Measurements from ENCODE around the gene PRCC. TPM values are rescaled to one million over a fixed set of nuclear protein-coding genes. Genes with fewer than 3 reads are reported as not detected.

Gene PRCC
- total and polyA plus RNA-seq, 2 of the 13 experiments (the other 11 are each of a cell fraction or from before 2014, with no cell fraction given), result 24.2 to 40.5 TPM

DNA sequence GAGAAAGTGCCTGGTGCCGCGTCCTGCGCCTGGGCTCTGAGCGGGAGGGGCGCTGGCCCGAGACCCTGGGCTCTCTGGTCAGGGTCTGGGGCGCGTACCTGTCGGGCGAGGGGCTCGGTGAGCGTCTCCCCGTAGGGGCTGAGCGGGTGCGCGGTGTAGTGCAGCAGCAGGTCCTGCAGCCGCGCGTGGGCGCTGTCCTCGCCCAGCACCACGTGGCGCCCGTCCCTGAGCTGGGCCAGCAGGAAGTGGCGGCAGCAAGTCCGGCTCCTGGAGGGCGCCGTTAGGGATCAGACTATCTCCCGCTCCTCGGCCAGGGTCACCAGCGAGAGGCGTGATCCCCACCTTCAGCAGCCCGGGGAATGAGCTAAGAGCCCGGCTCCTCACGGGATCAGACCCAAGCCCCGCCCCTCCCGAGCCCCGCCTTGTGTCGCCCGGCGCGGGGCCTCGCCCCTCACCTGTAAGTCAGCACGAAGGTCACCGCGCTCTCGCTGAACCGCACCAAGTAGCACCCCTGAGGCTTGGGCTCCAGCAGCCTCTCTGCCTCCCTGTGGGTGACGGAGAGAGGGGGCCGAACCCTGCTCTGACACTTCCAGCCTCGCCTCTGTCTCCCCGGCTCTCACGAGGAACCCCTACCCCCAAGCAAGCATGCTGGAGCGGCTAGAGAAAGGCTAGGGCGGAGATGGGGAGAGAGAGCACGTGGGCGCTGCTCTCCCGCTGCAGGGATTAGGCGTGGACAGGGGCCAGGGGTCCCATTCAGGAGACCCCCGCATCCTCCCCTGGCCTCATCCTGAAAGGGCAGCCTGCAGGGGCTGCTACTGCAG lies 46.6 kb downstream of the PRCC start (continued):
- no peak for TF ChIP-seq ZNF207 (IDR thresholded peaks at IDR 0.05; ENCODE audit: borderline replicate concordance)
- TF ChIP-seq ZNF33B (CRISPR knock-in tag; IDR thresholded peaks at IDR 0.05), result peak; percentile 54; the same call in 1 of the 2 replicates
- no peak for TF ChIP-seq ZFP1 (CRISPR knock-in tag; IDR thresholded peaks at IDR 0.05)
- TF ChIP-seq ELF3 (CRISPR knock-in tag; IDR thresholded peaks at IDR 0.05), result peak; percentile 85
- TF ChIP-seq KDM2A (CRISPR knock-in tag; IDR thresholded peaks at IDR 0.05; ENCODE audit: borderline replicate concordance, low read depth), result peak; percentile 75
- TF ChIP-seq, protein P1, sequence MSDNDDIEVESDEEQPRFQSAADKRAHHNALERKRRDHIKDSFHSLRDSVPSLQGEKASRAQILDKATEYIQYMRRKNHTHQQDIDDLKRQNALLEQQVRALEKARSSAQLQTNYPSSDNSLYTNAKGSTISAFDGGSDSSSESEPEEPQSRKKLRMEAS (IDR thresholded peaks at IDR 0.05), result peak; percentile 100
- no peak for TF ChIP-seq NFIB (CRISPR knock-in tag; IDR thresholded peaks at IDR 0.05; ENCODE audit: borderline replicate concordance)
- TF ChIP-seq SP2 (CRISPR knock-in tag; IDR thresholded peaks at IDR 0.05), result no peak
- TF ChIP-seq ZNF24 (IDR thresholded peaks at IDR 0.05), result no peak
- no peak for TF ChIP-seq GTF2F1 (IDR thresholded peaks at IDR 0.05; ENCODE audit: low read length)
- peak; percentile 24 for TF ChIP-seq ASH2L (IDR thresholded peaks at IDR 0.05; ENCODE audit: insufficient read length, low read depth, low read length)
- no peak for TF ChIP-seq CBX2 (IDR thresholded peaks at IDR 0.05; ENCODE audit: low read depth, low read length)
- peak; percentile 93; the same call in 1 of the 2 replicates for TF ChIP-seq CBX2 (CRISPR knock-in tag; IDR thresholded peaks at IDR 0.05; ENCODE audit: low read depth)
- TF ChIP-seq, protein P2, sequence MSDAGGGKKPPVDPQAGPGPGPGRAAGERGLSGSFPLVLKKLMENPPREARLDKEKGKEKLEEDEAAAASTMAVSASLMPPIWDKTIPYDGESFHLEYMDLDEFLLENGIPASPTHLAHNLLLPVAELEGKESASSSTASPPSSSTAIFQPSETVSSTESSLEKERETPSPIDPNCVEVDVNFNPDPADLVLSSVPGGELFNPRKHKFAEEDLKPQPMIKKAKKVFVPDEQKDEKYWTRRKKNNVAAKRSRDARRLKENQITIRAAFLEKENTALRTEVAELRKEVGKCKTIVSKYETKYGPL (CRISPR knock-in tag; IDR thresholded peaks at IDR 0.05), result no peak
- TF ChIP-seq ZNF292 (CRISPR knock-in tag; IDR thresholded peaks at IDR 0.05; ENCODE audit: borderline replicate concordance, low read depth), result 0 out of 2 replicates have a peak, but pooled peaks have one; percentile 54
- TF ChIP-seq NFRKB (IDR thresholded peaks at IDR 0.05), result no peak
- TF ChIP-seq ZNF567 (CRISPR knock-in tag; IDR thresholded peaks at IDR 0.05; ENCODE audit: borderline replicate concordance), result no peak
- TF ChIP-seq, protein P3, sequence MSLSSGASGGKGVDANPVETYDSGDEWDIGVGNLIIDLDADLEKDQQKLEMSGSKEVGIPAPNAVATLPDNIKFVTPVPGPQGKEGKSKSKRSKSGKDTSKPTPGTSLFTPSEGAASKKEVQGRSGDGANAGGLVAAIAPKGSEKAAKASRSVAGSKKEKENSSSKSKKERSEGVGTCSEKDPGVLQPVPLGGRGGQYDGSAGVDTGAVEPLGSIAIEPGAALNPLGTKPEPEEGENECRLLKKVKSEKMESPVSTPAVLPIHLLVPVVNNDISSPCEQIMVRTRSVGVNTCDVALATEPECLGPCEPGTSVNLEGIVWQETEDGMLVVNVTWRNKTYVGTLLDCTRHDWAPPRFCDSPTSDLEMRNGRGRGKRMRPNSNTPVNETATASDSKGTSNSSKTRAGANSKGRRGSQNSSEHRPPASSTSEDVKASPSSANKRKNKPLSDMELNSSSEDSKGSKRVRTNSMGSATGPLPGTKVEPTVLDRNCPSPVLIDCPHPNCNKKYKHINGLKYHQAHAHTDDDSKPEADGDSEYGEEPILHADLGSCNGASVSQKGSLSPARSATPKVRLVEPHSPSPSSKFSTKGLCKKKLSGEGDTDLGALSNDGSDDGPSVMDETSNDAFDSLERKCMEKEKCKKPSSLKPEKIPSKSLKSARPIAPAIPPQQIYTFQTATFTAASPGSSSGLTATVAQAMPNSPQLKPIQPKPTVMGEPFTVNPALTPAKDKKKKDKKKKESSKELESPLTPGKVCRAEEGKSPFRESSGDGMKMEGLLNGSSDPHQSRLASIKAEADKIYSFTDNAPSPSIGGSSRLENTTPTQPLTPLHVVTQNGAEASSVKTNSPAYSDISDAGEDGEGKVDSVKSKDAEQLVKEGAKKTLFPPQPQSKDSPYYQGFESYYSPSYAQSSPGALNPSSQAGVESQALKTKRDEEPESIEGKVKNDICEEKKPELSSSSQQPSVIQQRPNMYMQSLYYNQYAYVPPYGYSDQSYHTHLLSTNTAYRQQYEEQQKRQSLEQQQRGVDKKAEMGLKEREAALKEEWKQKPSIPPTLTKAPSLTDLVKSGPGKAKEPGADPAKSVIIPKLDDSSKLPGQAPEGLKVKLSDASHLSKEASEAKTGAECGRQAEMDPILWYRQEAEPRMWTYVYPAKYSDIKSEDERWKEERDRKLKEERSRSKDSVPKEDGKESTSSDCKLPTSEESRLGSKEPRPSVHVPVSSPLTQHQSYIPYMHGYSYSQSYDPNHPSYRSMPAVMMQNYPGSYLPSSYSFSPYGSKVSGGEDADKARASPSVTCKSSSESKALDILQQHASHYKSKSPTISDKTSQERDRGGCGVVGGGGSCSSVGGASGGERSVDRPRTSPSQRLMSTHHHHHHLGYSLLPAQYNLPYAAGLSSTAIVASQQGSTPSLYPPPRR (CRISPR knock-in tag; IDR thresholded peaks at IDR 0.05; ENCODE audit: borderline replicate concordance), result peak; percentile 51; the same call in 1 of the 2 replicates
- peak; percentile 69 for TF ChIP-seq PHF8 (CRISPR knock-in tag; IDR thresholded peaks at IDR 0.05)
- TF ChIP-seq JDP2 (CRISPR knock-in tag; IDR thresholded peaks at IDR 0.05; ENCODE audit: borderline replicate concordance), result no peak
- TF ChIP-seq, protein P4, sequence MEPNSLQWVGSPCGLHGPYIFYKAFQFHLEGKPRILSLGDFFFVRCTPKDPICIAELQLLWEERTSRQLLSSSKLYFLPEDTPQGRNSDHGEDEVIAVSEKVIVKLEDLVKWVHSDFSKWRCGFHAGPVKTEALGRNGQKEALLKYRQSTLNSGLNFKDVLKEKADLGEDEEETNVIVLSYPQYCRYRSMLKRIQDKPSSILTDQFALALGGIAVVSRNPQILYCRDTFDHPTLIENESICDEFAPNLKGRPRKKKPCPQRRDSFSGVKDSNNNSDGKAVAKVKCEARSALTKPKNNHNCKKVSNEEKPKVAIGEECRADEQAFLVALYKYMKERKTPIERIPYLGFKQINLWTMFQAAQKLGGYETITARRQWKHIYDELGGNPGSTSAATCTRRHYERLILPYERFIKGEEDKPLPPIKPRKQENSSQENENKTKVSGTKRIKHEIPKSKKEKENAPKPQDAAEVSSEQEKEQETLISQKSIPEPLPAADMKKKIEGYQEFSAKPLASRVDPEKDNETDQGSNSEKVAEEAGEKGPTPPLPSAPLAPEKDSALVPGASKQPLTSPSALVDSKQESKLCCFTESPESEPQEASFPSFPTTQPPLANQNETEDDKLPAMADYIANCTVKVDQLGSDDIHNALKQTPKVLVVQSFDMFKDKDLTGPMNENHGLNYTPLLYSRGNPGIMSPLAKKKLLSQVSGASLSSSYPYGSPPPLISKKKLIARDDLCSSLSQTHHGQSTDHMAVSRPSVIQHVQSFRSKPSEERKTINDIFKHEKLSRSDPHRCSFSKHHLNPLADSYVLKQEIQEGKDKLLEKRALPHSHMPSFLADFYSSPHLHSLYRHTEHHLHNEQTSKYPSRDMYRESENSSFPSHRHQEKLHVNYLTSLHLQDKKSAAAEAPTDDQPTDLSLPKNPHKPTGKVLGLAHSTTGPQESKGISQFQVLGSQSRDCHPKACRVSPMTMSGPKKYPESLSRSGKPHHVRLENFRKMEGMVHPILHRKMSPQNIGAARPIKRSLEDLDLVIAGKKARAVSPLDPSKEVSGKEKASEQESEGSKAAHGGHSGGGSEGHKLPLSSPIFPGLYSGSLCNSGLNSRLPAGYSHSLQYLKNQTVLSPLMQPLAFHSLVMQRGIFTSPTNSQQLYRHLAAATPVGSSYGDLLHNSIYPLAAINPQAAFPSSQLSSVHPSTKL (CRISPR knock-in tag; IDR thresholded peaks at IDR 0.05), result peak; percentile 58
